DMS79 treated with DMSO at 0.1 percent for 48 hours (cell line): Measurements from ENCODE around the gene BICRA.

Experiments
- DNase-seq: peaks from one replicate; lab custom pipeline; 2025; lab: John Stamatoyannopoulos, UW

BICRA gene

DNA sequence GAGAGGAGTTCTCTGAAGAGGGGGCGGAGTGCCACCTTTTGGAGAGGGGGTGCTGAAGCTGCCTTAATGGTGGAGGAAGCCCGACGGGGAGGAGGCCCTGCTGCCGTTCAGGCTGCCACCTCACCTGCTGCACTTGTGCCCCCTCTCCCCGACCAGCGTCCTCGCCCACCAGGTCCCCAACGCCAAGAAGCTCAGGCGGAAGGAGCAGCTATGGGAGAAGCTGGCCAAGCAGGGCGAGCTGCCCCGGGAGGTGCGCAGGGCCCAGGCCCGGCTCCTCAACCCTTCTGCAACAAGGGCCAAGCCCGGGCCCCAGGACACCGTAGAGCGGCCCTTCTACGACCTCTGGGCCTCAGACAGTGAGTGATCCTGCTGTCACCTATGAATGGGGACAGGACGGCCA, 141.8 kb downstream of the BICRA start:
- DNase-seq, result no peak

DNA sequence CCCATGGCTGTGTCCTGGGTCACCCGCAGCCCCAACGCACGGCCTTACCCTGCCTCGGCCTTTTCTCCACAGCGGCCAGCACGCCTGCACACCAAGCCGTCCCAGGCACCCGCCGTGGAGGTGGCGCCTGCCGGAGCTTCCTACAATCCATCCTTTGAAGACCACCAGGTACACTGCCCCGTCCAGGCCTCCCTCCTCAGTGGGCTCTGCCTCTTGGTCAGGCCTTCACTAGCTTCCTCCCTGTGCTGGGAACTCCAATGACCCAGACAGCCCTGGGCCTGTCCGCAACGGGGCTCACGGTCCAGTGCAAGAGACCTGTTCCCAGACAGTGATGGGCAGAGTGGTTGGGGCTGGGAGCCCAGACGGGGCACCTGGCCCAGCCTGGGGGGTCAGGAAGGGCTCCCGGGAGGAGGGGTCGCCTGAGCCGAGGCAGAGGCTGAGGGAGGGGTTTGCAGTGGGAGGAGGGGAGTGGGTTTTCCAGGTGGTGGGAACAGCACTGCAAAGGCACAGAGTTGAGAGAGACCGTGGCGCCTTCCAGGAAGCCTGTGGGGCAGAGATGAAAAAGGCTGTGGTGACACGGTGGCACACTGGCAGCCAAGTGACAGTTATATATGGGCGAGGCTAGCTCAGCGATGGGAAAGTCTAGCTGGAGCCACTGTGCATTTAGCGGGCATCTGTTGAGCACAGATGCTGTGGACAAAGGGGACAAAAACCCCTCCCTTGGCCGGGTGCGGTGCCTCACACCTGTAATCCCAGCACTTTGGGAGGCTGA, 143.7 kb downstream of the BICRA start:
- no peak for DNase-seq
